NOMO-1 treated with dmso at 0.1 percent for 144 hours (cell line): ENCODE results near the gene SLC25A36.
"Not testable (repeated sequence)": the region's sequence is repeated elsewhere in the genome, so short reads cannot be mapped to it uniquely, and the experiment has no call there.

ENCODE experiments used
- DNase-seq: peaks from one replicate; lab custom pipeline; 2025; ENCODE audit not compliant: unreplicated experiment; lab: John Stamatoyannopoulos, UW

The SLC25A36 gene

DNA sequence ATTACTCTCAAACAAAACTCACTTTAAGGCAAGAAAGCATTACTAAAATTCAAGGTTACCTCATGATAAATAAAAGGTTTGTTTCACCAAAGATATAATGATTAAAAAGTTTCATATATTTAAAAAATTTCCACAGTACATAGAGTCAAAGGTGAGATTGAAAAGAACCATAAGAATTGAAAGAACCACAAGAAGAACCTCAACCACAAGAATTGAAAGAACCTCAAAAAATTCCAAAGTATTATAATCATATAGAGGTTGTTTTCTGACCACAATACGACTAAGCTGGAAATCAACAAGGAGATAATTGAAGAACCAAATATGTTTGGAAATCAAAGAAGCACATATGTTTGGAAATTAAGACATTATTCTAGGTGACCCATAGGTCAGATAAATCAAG is 52.7 kb downstream of the SLC25A36 start:
- no peak for DNase-seq

DNA sequence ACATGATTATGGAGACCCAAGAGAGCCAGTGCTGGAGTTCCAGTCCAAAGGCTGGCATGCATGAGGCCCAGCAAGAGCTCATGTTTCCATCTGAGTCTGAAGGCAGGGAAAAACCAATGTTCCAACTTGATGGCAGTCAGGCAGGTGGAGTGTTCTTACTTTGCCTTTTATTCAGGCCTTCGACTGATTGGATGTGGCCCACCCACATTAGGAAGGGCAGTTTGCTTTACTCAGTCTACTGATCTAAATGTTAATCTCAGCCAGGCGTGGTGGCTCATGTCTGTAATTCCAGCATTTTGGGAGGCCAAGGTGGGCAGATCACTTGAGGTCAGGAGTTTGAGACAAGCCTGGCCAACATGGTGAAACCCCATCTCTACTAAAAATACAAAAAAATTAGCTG is 53.2 kb downstream of the SLC25A36 start:
- not testable (repeated sequence) for DNase-seq

DNA sequence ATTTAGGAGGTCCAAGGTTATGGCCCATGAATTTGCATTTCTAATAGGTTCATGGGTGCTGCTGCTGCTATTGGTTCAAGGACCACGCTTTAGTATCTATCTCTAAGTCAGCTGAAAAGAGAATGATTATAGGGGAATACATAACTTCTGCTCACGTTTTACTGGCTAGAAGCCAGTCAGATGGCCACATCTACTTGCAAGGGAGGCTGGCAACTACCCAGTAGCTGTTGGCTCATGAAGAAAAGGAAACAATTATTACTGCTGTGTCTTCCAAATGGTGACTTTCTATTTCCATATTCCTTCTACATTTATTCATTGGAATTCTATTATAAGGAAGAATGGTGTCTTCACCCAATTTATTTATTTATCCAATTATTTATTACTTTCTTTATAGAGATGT is 54.2 kb downstream of the SLC25A36 start:
- DNase-seq = no peak

DNA sequence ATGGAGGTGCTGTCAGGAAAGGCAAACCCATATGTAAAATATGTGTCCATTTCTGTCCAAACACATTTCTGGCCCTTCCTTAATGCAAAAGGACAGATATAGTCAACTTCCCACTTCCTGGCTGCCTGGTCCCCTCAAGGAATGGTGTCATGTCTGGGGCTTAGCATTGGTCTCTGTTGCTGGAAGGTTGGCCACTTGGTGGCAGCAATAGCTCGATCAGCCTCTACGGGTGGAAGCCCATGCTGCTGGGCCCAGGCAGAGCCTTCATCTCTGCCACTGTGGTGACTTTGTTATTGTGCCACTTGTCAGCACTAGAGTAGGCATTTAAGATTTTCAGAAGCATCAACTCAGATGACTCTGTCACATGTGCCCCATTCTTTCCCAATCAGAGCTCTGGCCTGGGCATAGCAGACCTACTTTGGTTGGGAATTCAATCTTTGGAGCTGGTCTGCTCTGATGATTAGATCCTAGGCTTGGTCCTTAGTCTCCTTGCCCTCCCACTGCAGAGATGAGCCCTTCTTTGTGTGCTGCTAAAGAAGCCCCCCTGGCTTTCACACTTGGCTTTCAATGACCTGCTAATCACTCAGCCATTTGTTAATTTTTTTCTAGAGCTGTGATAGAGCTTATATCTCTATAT is 58.5 kb downstream of the SLC25A36 start:
- DNase-seq = peak; percentile 28

DNA sequence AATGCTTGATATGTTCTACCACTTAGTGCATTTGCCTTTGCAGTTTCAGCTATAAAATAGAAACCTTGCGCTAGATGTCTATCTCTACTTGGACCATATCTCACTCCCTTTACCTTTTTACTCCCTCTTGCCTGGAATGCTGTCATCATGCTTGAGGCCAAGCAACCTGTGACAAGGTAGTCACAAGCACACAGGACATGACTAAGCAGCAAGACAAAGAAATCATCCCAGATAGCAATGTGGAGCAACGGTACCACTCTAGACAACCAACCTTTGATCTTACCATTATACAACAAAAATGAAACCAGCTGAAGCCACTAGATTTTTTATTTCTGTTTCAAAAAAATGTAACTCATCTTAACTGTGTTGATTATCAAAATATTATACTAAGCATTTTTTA is 59.0 kb downstream of the SLC25A36 start:
- no peak for DNase-seq

DNA sequence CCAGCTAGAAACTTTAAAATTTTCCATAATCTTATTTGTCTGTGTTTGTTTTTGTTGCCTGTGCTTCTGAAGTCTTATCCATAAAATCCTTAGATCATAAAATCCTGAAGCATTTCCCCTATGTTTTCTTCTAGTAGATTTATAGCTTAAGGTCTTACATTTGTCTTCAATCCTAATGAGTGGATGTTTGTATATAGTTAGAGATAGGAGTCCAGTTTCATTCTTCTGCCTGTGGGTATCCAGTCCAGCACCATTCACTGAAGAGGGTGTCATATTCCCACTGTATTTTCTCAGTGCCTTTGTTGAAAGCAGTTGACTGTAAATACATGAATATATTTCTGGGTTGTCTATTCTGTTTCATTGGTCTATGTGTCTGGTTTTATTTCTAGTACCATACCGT is 64.7 kb downstream of the SLC25A36 start:
- DNase-seq = no peak

DNA sequence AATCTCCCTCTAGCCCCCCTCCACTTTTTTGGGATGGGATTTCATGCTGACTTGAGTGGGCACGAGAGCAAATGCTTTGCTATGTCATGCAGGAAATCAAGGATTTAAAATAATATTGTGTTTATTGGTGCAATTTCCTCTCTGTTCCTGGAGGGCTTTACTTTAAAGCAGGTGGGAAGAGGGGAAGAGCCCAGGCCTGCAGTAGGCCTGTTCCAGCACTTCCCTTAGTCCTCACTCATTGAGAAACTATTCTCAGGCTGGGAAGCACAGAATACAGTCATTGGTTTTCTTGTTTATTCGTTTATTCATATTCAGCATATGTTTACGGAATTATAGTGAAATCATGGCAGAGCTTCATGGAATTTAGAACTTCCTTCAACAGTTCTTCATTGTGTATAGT is 67.9 kb downstream of the SLC25A36 start:
- DNase-seq = no peak

DNA sequence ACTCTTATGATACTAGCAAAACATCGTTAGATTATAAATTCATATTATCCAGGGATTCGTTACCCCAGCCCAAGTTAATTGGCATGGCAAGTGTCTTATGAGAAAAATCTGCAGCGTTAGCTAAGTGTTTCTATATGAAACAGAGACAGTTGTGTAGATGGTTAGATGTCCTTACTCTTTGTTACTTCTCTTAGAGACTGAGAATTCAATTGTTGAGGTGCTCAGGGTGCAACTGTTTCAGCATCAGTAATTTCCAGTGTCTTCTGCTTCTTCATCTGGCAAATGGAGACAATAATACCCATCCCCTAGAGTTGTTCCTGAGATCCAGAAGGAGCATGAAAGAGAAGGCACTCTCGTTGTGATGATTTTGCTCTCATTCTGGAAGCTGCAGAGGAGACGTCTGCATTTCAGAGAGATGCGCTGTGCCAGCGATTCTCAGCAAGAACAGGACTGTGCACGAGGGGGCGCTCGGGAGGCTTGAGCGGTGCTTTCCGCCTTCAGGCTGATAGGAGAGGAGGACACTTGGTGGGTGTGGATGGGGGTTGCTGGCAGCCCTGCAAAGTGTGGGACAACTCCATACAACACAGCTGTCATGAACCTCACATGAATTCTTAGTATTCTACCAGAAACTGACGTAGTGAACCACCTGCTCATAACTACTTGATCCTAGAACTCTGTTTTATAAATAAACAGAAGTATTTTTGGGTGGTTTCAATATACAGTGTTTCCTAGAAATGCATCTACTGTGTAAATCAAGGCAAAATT is 69.8 kb downstream of the SLC25A36 start:
- peak; percentile 83 for DNase-seq

DNA sequence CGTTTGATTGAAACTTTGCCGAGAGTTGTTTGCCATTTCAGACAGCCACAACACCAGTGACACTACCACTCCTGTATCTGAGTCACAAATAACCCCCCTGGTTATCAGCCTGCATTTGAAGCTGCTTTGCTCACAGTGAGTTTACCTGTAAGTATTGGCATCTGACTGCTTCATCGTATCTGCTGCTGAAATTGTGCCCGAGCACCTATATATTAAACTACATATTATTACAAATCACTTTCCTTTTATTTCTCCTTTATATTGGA is 70.3 kb downstream of the SLC25A36 start:
- DNase-seq = no peak

DNA sequence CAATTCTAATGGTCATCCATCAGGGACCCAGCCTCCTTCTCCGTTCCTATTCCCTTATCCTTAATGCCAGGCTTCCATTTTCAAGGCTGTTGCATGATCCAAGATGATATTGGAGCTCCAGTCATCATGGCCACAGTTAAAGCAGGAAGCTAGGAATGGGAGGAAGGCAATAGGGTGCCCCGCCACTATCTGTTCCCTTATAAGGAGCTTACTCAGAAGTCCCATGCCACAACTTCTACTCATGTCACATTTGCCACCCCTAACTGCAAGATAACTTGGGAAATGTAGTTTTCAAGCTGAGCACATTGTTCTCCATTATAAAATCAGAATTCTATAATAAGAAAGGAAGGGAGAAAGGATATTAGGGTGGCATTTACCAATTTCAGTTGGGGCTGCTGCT is 70.9 kb downstream of the SLC25A36 start:
- DNase-seq = peak; percentile 60

DNA sequence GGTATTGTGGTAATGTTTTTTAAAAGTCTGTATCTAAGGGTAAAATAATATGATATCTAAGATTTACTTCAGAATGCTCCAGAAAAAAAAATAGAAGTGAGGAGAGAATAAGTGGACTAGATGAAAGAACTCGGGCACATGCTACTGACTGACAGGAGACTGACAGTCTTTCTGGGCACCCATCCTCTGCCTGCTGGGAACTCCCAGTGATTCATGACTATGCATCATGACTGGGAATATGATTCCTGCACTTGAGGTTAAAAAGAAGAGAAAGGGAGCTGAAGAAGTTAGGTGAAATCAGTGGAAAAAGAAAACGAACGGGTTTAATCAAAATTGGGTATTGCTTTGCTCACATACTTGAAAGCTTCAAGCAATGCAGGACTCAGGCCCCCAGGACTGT is 73.8 kb downstream of the SLC25A36 start:
- DNase-seq = no peak

DNA sequence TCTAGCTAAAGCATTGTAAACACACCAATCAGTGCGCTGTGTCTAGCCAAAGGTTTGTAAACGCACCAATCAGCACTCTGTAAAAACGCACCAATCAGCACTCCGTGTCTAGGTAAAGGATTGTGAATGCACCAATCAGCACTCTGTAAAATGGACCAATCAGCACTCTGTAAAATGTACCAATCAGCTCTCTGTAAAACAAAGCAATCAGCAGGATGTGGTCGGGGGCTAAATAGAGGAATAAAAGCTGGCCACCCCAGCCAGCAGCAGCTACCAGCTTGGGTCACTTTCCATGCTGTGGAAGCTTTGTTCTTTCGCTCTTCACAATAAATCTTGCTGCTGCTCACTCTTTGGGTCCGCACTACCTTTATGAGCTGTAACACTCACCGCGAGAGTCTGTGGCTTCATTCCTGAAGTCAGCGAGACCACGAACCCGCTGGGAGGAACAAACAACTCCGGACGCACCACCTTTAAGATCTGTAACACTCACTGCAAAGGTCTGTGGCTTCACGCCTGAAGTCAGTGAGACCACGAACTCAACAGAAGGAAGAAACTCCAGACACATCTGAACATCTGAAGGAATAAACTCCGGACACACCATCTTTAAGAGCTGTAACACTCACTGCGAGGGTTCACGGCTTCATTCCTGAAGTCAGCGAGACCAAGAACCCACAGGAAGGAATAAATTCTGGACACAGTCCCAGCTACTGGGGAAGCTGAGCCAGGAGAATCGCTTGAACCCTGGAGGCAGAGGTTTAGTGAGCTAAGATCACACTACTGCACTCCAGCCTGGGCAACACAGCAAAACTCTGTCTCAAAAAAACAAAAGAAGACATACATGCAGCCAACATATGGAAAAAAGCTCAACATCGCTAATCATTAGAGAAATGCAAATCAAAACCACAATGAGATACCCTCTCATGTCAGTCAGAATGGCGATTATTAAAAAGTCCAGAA is 76.0 kb downstream of the SLC25A36 start:
- not testable (repeated sequence) for DNase-seq

DNA sequence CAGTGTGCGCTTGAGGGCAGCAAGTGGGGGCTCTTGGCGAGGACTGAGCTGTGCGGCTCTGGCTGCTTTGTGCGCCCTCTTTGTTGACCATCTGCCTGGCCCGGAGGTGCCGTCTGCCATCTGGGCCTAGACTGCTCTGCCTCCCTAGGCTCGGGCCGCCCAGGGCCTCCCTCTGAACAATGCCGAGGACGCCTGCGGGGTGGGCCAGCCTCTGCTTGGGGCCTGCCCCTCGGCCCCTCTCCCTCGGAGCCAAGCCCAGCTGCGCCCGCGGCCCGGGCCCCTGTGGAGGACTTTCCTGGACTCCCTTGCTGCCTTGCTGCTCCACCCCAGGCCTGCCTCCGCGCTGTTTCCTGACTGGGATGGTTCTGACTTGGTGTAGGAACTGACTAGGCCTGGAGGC is 77.6 kb downstream of the SLC25A36 start:
- no peak for DNase-seq

DNA sequence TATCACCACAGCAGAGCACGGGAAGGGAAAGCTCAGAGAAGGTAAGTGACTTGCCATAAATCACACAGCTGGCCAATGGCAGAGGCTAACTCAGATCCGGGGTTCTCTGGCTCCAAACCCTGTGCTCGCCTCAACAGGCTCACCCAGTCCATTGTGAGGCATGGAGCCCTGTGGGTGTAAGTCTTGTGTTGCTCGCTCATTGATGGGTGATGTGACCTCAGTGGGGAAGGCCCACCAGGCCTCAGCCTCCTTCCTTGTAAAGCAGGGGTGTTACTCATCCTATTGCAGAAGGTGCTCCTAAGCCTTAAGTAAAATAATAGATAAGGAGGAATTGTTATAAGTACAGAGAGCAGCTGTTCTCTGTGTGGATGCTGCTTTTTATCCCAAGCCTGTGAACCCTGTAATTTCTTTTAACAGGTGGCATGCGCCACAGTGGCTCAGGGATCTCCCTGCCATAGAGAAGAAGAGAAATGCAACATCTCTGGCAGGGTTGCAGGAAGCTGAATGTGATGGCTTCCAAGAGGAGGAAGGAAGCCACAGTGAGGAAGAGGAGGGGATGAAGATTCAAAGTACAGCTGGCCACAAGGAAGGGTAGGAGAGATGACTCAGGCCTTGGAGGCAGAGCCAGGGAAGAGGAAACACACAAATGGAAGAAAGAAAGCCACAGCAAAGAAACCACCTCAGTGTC is 78.7 kb downstream of the SLC25A36 start:
- no peak for DNase-seq

DNA sequence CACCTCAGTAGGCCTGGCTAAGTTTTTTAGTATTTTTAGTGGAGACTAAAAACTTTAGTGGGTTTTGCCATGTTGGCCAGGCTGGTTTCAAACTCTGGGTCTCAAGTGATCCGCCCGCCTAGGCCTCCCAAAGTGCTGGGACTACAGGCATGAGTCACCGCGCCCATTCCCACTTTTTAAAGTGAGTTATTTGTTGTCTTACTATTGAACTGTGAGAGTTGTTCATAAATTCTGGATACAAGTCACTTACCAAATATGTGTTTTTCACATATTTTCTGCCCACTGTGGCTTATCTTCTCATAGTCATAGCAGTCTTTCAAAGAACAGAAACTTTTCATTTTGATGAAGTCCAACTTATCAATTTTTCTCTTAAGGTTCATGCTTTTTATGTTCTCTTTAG is 79.6 kb downstream of the SLC25A36 start:
- no peak for DNase-seq
